HG03439 (cell line): ENCODE measurements around the gene FOXP3.

Experiments
- ATAC-seq: cut with Tn5 transposase; IDR thresholded peaks from one replicate; pipeline ENCODE4 v1.9.1; 2021; ENCODE audit warnings: mild to moderate bottlenecking, moderate library complexity; ENCODE audit not compliant: unreplicated experiment

Gene FOXP3

GRCh38 chrX:49276671-49277534, 12.4 kb upstream of the FOXP3 start:
- no peak for ATAC-seq

GRCh38 chrX:49276207-49276606, 11.7 kb upstream of the FOXP3 start:
- ATAC-seq: no peak

- ATAC-seq: no peak
Observed at GRCh38 chrX:49273181-49273727, 8.7 kb upstream of the FOXP3 start.

- ATAC-seq: no peak
Observed at GRCh38 chrX:49272421-49272820, 7.9 kb upstream of the FOXP3 start.

GRCh38 chrX:49271341-49271740, 6.8 kb upstream of the FOXP3 start:
- no peak for ATAC-seq

- no peak for ATAC-seq
Observed at GRCh38 chrX:49270249-49270921, 5.9 kb upstream of the FOXP3 start.

GRCh38 chrX:49269767-49270248, 5.3 kb upstream of the FOXP3 start, which contains the start of gene PPP1R3F:
TSS of gene PPP1R3F (plus strand) at chrX:49269793. CDS start at chrX:49269870, 77 bp downstream.
- peak; percentile 30 for ATAC-seq

- peak; percentile 92 for ATAC-seq
Observed at GRCh38 chrX:49269010-49269766, 4.7 kb upstream of the FOXP3 start.

GRCh38 chrX:49268702-49269009, 4.1 kb upstream of the FOXP3 start:
- no peak for ATAC-seq

- ATAC-seq: no peak
Observed at GRCh38 chrX:49266523-49267445, 2.3 kb upstream of the FOXP3 start.

- ATAC-seq: no peak
Observed at GRCh38 chrX:49263631-49264030, 879 bp downstream of the FOXP3 start.

GRCh38 chrX:49262603-49263002, 1.9 kb downstream of the FOXP3 start:
- no peak for ATAC-seq

- no peak for ATAC-seq
Observed at GRCh38 chrX:49260221-49260985, 4.1 kb downstream of the FOXP3 start.

GRCh38 chrX:49258749-49259124, 5.8 kb downstream of the FOXP3 start:
- ATAC-seq: no peak

- no peak for ATAC-seq
Observed at GRCh38 chrX:49257846-49258748, 6.4 kb downstream of the FOXP3 start.

GRCh38 chrX:49257074-49257790, 7.3 kb downstream of the FOXP3 start:
- no peak for ATAC-seq

- no peak for ATAC-seq
Observed at GRCh38 chrX:49256268-49256995, 8.1 kb downstream of the FOXP3 start.
